Measurements from ENCODE around the gene FRZB. TPM values are rescaled to one million over a fixed set of nuclear protein-coding genes. Genes with fewer than 3 reads are reported as not detected.
"Not testable (repeated sequence)": the region's sequence is repeated elsewhere in the genome, so short reads cannot be mapped to it uniquely, and the experiment has no call there.

The FRZB gene
- total RNA-seq, 1 donor, result 0.43 TPM

DNA sequence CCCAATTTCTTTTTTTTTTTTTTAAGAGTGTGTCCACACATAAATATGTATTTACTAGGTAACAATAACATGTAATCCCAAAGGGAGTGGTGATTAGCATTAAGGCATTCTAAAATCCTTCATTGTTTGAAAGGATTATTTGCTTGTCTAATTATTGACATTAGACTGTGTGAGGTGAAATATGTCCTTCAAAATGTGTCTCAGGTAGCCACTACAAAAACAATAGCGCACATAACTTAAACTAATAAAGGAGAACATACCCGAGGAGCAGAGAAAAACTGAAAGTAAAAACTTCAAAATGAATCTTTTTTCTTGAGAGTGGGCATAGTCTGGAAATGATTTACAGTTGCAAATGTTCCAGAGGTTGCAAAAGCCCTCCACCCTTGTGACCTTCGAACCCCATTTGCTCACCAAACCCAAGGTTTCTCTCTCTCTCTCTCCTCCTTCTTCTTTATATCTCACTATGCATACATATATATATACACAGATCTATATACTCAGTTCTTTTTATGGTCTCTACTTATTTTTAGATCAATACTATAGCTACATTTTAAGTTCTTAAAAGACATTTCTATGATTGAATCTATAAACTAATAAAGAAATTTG is 24.4 kb upstream of the FRZB start:
- TF ChIP-seq, protein P1, sequence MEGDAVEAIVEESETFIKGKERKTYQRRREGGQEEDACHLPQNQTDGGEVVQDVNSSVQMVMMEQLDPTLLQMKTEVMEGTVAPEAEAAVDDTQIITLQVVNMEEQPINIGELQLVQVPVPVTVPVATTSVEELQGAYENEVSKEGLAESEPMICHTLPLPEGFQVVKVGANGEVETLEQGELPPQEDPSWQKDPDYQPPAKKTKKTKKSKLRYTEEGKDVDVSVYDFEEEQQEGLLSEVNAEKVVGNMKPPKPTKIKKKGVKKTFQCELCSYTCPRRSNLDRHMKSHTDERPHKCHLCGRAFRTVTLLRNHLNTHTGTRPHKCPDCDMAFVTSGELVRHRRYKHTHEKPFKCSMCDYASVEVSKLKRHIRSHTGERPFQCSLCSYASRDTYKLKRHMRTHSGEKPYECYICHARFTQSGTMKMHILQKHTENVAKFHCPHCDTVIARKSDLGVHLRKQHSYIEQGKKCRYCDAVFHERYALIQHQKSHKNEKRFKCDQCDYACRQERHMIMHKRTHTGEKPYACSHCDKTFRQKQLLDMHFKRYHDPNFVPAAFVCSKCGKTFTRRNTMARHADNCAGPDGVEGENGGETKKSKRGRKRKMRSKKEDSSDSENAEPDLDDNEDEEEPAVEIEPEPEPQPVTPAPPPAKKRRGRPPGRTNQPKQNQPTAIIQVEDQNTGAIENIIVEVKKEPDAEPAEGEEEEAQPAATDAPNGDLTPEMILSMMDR (IDR thresholded peaks at IDR 0.05; ENCODE audit: insufficient read depth, low read depth, low read length), result no peak
- no peak overlapping the region for H3K4me3 ChIP-seq (ENCODE audit: low read depth, low read length)
- no peak for DNase-seq (ENCODE audit: low read depth)

DNA sequence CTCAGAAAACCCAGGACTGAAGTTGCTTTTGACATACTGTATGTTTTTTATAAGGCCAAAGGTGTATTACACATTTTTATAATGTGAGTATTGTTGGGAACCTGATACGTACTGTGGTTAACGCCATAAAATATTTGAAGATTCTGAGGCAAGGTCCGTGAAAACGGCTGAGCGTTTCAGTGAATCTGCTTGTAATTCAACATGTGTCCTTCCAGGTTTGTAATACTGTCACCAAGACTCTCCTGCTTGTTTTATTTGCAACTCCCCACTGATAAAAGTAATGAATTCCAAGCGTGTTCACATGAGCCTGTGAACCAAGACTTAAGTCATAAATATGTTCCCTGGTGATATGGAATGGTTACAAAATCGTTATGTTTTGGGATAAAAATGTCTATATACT is 23.9 kb upstream of the FRZB start:
- H3K4me3 ChIP-seq (ENCODE audit: low read depth, low read length), result no peak overlapping the region
- DNase-seq (ENCODE audit: low read depth), result peak; percentile 42
- TF ChIP-seq, protein P1 (IDR thresholded peaks at IDR 0.05; ENCODE audit: insufficient read depth, low read depth, low read length), result no peak

DNA sequence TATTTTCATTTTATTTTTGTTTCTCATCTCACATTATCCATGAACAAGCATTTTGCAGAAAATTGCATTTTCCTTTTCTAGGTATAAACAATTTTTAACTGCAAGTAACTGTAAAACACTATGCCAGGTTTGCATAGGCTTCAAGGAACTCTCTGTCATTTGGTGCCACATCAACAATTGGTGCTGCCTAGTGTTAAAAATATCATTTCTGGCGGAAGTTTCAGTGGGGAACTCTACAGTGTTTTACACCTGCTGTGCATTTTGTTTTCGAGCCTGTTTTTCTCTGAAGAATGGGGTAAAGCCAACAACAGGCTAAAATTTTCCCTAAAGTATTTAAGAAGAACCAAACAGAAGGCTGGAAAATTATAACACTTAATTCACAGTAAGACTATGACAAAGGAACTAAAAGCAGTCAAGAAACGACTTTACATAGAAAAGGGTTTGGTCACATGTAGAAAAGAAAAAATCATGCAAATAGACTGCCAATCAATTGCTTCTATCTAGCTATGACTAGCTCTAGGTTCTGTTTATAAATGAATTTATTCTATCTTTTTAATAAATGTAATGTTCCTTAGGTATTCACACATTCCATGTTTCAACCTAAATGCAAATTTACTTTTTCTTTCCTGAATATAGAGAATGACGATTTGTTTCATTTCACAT is 21.4 kb upstream of the FRZB start:
- no peak for DNase-seq (ENCODE audit: low read depth)
- TF ChIP-seq, protein P1 (IDR thresholded peaks at IDR 0.05; ENCODE audit: insufficient read depth, low read depth, low read length), result no peak
- no peak overlapping the region for H3K4me3 ChIP-seq (ENCODE audit: low read depth, low read length)

DNA sequence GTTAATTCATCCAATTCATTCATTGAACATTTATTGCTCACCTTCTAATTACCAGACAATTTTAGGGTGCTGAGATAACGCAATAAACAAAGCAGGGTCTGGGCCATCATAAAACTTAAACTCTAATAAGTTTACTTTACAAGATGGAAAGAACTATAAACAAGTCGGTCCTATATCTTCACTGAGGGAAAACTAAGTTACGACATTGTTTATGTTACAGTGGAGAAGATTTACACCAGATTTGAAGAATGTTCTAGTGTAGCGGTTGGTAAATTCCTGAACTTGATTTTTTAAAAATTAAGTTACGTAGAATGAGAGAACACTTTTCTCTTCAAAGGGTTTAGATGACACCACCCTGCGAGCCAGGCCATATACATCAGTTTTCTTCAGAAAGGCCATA is 20.7 kb upstream of the FRZB start:
- no peak overlapping the region for H3K4me3 ChIP-seq (ENCODE audit: low read depth, low read length)
- TF ChIP-seq, protein P1 (IDR thresholded peaks at IDR 0.05; ENCODE audit: insufficient read depth, low read depth, low read length), result no peak
- peak; percentile 75 for DNase-seq (ENCODE audit: low read depth)

DNA sequence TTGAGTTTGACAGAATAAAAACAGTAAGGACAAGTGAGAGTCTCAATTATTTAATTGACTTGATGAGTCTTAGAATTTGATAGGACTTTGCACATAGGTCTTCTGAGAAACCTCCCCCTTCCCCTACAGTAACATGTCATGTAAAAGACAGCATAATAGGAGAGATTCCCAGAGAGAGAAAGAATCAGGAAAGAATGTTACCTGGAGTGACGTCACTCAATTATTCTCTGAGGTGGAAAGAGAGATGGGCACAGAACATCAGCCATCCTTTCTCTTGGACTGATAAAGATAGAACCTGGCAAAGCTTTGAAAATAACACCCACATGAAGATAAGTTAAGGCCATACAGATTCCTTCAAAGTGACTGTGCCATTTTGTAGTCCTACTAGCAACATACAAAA is 19.3 kb upstream of the FRZB start:
- TF ChIP-seq, protein P1 (IDR thresholded peaks at IDR 0.05; ENCODE audit: insufficient read depth, low read depth, low read length), result no peak
- H3K4me3 ChIP-seq (ENCODE audit: low read depth, low read length), result no peak overlapping the region
- no peak for DNase-seq (ENCODE audit: low read depth)

DNA sequence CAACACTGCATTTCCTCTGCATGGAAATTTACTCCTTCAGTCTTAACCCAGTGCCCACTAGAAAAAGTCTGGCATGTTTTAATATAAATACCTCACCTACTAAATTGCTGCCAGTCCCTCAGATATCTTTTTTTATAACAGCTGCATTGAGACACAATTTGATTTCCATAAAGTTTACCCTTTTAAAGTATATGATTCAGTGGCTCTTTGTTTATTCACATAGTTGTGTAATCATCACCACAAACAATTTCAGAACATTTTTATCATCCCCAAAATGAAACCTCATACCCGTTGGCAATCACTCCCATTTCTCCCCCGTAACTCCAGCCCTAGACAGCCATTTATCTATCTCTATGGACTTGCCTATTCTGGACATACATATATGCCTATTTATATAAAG is 17.0 kb upstream of the FRZB start:
- H3K4me3 ChIP-seq (ENCODE audit: low read depth, low read length), result no peak overlapping the region
- peak; percentile 63 for DNase-seq (ENCODE audit: low read depth)
- TF ChIP-seq, protein P1 (IDR thresholded peaks at IDR 0.05; ENCODE audit: insufficient read depth, low read depth, low read length), result no peak

DNA sequence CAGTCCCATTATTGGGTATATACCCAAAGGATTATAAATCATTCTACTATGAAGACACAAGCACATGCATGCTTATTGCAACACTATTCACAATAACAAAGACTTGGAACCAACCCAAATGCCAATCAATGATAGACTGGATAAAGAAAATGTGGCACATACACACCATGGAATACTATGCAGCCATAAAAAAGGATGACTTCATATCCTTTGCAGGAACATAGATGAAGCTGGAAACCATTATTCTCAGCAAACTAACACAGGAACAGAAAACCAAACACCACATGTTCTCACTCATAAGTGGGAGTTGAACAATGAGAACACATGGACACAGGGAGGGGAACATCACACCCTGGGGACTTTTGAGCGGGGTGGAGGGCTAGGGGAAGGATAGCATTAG is 13.7 kb upstream of the FRZB start:
- DNase-seq (ENCODE audit: low read depth); H3K4me3 ChIP-seq (ENCODE audit: low read depth, low read length): not testable (repeated sequence)

DNA sequence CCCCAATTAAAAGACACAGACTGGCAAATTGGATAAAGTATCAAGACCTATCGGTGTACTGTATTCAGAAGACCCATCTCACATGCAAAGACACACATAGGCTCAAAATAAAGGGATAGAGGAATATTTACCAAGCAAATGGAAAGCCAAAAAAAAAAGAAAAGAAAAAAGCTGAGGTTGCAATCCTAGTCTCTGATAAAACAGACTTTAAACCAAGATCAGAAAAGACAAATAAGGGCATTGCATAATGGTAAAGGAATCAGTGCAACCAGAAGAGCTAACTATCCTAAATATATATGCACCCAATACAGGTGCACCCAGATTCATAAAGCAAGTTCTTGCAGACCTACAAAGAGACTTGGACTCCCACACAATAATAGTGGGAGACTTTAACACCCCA is 10.2 kb upstream of the FRZB start:
- not testable (repeated sequence) for DNase-seq (ENCODE audit: low read depth); H3K4me3 ChIP-seq (ENCODE audit: low read depth, low read length)
